ES-I3 (cell line): ENCODE measurements around the gene PSMD11.

Experiments
- H3K36me3 ChIP-seq: 2 replicates; pipeline ENCODE4 v1.6.1; 2013; ENCODE audit warnings: mild to moderate bottlenecking, low read length, control low read depth, moderate library complexity; ENCODE audit not compliant: insufficient read depth
- H3K4me1 ChIP-seq: 2 replicates; pipeline ENCODE4 v1.6.1; 2013; ENCODE audit warnings: mild to moderate bottlenecking, control low read depth, low read length; ENCODE audit not compliant: insufficient read depth
- H3K9ac ChIP-seq: 2 replicates; pipeline ENCODE4 v1.6.1; 2013; ENCODE audit warnings: low read depth, mild to moderate bottlenecking, low read length, moderate library complexity
- H3K9me3 ChIP-seq: 2 replicates; pipeline ENCODE4 v1.6.1; 2013; ENCODE audit warnings: mild to moderate bottlenecking, low read length, moderate library complexity; ENCODE audit not compliant: control insufficient read depth, insufficient read depth

The PSMD11 gene

GRCh38 chr17:32451879-32452278 is 7.6 kb downstream of the PSMD11 start:
- no peak overlapping the region for H3K9ac ChIP-seq
- no peaks in the 10 kb centered on the region for H3K4me1 ChIP-seq
- no peaks in the 10 kb centered on the region for H3K9me3 ChIP-seq
- H3K36me3 ChIP-seq: peaks cover 40% of the 10 kb centered on the region

GRCh38 chr17:32452281-32452680 is 8.0 kb downstream of the PSMD11 start:
- Histone ChIP-seq H3K9ac (no peak overlapping the region), H3K36me3 (peaks cover 42% of the 10 kb centered on the region), H3K9me3 (no peaks in the 10 kb centered on the region), H3K4me1 (no peaks in the 10 kb centered on the region)

GRCh38 chr17:32453370-32453769 is 9.1 kb downstream of the PSMD11 start:
- H3K9ac ChIP-seq: no peak overlapping the region
- H3K9me3 ChIP-seq: no peaks in the 10 kb centered on the region
- H3K36me3 ChIP-seq: peaks cover 49% of the 10 kb centered on the region
- no peaks in the 10 kb centered on the region for H3K4me1 ChIP-seq

- Histone ChIP-seq H3K9me3 (no peaks in the 10 kb centered on the region), H3K36me3 (peaks cover 49% of the 10 kb centered on the region), H3K9ac (no peak overlapping the region), H3K4me1 (no peaks in the 10 kb centered on the region)
Observed at GRCh38 chr17:32458371-32458770, 14.1 kb downstream of the PSMD11 start.

GRCh38 chr17:32460054-32460453 is 15.7 kb downstream of the PSMD11 start:
- H3K9ac ChIP-seq: no peak overlapping the region
- H3K9me3 ChIP-seq: no peaks in the 10 kb centered on the region
- peaks cover 44% of the 10 kb centered on the region for H3K36me3 ChIP-seq
- H3K4me1 ChIP-seq: no peaks in the 10 kb centered on the region

GRCh38 chr17:32461498-32461852 is 17.2 kb downstream of the PSMD11 start:
- Histone ChIP-seq H3K9me3 (no peaks in the 10 kb centered on the region), H3K36me3 (peaks cover 40% of the 10 kb centered on the region), H3K9ac (no peak overlapping the region), H3K4me1 (no peaks in the 10 kb centered on the region)

- Histone ChIP-seq H3K36me3 (peaks cover 35% of the 10 kb centered on the region), H3K9ac (no peak overlapping the region)
Observed at GRCh38 chr17:32461853-32462617, 17.7 kb downstream of the PSMD11 start.

GRCh38 chr17:32463304-32463703 is 19.0 kb downstream of the PSMD11 start:
- no peaks in the 10 kb centered on the region for H3K9me3 ChIP-seq
- H3K9ac ChIP-seq: no peak overlapping the region
- H3K4me1 ChIP-seq: no peaks in the 10 kb centered on the region
- H3K36me3 ChIP-seq: peaks cover 27% of the 10 kb centered on the region

More at GRCh38 chr17:32461853-32462617, 17.7 kb downstream of the PSMD11 start:
- no peaks in the 10 kb centered on the region for H3K9me3 ChIP-seq
- H3K4me1 ChIP-seq: no peaks in the 10 kb centered on the region

GRCh38 chr17:32464374-32464773 is 20.1 kb downstream of the PSMD11 start:
- peaks cover 21% of the 10 kb centered on the region for H3K36me3 ChIP-seq
- H3K4me1 ChIP-seq: no peaks in the 10 kb centered on the region
- H3K9ac ChIP-seq: no peak overlapping the region
- no peaks in the 10 kb centered on the region for H3K9me3 ChIP-seq

GRCh38 chr17:32467949-32468348 is 23.6 kb downstream of the PSMD11 start:
- no peak overlapping the region for H3K9ac ChIP-seq
- H3K9me3 ChIP-seq: no peaks in the 10 kb centered on the region
- H3K36me3 ChIP-seq: peaks cover 26% of the 10 kb centered on the region
- H3K4me1 ChIP-seq: no peaks in the 10 kb centered on the region

- peaks cover 34% of the 10 kb centered on the region for H3K36me3 ChIP-seq
Observed at GRCh38 chr17:32470405-32471167, 26.3 kb downstream of the PSMD11 start.

GRCh38 chr17:32471652-32472051 is 27.3 kb downstream of the PSMD11 start:
- peaks cover 43% of the 10 kb centered on the region for H3K36me3 ChIP-seq
- H3K4me1 ChIP-seq: no peaks in the 10 kb centered on the region
- H3K9me3 ChIP-seq: no peaks in the 10 kb centered on the region
- no peak overlapping the region for H3K9ac ChIP-seq

More at GRCh38 chr17:32470405-32471167, 26.3 kb downstream of the PSMD11 start:
- H3K9me3 ChIP-seq: no peaks in the 10 kb centered on the region
- no peak overlapping the region for H3K9ac ChIP-seq
- H3K4me1 ChIP-seq: no peaks in the 10 kb centered on the region

- Histone ChIP-seq H3K9me3 (no peaks in the 10 kb centered on the region), H3K36me3 (peaks cover 68% of the 10 kb centered on the region), H3K4me1 (no peaks in the 10 kb centered on the region), H3K9ac (no peak overlapping the region)
Observed at GRCh38 chr17:32475258-32475657, 30.9 kb downstream of the PSMD11 start.

GRCh38 chr17:32477220-32477619 is 32.9 kb downstream of the PSMD11 start:
- H3K9me3 ChIP-seq: no peaks in the 10 kb centered on the region
- H3K36me3 ChIP-seq: peaks cover 65% of the 10 kb centered on the region
- H3K9ac ChIP-seq: no peak overlapping the region
- no peaks in the 10 kb centered on the region for H3K4me1 ChIP-seq

- no peak overlapping the region for H3K9ac ChIP-seq
- H3K4me1 ChIP-seq: peaks cover 9% of the 10 kb centered on the region
- no peaks in the 10 kb centered on the region for H3K9me3 ChIP-seq
- peaks cover 55% of the 10 kb centered on the region for H3K36me3 ChIP-seq
Observed at GRCh38 chr17:32479074-32479617, 34.8 kb downstream of the PSMD11 start.
